ENCODE results near the gene PSMD3.

DNA sequence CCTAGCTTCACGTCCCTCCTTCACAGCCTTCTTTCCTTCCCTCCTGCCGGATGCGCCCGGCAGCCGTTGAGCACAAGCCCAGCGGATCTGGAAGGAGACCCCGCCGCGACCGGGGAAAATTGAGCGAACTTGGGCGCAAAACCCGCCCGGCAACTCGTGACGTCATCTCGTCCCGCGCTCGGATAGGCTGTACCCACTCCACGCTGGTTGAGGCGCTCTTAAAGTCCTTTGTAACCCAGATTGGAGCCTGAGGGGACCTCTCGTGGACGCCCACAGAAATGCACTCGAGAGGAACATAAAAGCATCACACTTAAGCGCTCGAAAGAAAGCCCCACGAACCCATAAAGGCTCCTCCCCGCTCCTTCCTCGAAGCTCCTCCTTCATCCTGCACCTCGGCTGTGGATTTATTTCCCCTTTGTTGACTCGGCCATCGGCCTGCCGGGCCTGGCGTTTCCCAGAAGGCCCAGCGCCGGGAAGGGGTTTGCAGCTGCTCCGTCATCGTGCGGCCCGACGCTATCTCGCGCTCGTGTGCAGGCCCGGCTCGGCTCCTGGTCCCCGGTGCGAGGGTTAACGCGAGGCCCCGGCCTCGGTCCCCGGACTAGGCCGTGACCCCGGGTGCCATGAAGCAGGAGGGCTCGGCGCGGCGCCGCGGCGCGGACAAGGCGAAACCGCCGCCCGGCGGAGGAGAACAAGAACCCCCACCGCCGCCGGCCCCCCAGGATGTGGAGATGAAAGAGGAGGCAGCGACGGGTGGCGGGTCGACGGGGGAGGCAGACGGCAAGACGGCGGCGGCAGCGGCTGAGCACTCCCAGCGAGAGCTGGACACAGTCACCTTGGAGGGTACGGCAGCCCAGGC lies at the start of gene PSMD3:
- TF ChIP-seq CTCF (IDR thresholded peaks at IDR 0.05) = peak; percentile 74 to 96 (median 94)
- peak; percentile 97 to 98 for TF ChIP-seq EP300 (IDR thresholded peaks at IDR 0.05)
